LNCAP (cell line): ENCODE results near the gene EZR.

ENCODE experiments used
- TF ChIP-seq, protein P1 (sequence below): fragments of 450-650 bp; IDR thresholded peaks from 2 replicates; pipeline ENCODE4 v1.5.1; 2017; ENCODE audit warnings: mild to moderate bottlenecking

The EZR gene

DNA sequence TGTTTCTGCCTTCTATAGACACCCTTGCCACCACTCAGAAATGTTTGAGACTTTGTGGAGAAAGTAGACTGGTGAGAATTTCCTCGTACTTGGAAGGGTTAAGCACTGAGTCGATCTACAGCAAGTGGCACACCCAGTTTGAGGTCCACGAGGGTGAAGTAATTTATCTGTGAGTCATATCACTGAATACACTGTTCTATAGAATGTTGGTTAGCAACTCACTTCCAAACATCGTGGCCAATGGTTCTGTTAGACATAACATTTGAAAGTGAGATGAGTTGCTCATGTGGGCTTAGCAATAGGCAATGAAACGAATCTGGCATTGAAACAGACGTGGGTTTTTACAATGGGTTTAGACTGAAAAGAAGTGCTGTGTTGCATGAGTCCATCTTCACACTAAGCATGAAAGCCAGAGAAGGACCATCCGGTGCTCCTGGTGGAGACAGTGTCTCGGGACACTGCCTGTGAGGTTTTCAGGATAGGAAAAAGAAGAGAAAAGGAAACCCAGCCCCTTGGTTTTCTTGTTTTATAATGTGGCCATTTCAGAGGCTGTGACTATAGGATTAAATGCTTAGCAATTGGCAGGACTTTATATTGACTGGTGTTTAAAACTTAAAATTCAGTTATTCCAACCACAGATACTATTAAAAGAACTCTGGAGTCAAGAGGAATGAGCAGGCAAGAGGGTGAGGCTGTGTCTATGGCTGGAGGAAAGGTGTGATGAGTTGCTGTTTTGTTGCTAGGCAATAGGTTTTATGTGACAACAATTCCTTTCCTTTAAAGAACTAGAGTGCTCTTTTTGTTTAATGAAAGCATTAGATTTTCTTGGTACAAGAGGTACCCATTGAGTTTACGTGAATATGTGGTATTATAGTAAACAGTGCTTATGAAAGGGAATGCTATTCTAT is 31.0 kb upstream of the EZR start:
- TF ChIP-seq, protein P1, sequence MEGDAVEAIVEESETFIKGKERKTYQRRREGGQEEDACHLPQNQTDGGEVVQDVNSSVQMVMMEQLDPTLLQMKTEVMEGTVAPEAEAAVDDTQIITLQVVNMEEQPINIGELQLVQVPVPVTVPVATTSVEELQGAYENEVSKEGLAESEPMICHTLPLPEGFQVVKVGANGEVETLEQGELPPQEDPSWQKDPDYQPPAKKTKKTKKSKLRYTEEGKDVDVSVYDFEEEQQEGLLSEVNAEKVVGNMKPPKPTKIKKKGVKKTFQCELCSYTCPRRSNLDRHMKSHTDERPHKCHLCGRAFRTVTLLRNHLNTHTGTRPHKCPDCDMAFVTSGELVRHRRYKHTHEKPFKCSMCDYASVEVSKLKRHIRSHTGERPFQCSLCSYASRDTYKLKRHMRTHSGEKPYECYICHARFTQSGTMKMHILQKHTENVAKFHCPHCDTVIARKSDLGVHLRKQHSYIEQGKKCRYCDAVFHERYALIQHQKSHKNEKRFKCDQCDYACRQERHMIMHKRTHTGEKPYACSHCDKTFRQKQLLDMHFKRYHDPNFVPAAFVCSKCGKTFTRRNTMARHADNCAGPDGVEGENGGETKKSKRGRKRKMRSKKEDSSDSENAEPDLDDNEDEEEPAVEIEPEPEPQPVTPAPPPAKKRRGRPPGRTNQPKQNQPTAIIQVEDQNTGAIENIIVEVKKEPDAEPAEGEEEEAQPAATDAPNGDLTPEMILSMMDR = no peak

DNA sequence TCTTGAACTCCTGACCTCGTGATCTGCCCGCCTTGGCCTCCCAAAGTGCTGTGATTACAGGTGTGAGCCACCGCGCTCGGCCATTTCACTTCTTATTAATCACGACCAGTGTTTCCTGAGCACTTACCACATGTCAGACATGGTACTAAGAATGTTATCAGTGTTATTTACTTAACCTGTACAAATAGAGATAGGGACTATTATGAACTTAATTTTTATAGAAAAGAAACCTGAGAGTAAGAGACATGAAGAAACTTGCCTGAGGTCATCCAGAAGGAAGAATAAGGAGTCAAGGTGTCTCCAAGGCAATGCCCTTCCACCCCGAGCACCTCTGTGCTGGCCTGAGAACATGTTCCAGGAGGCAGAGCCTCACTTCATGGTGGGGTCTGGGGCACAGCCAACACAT is 29.3 kb upstream of the EZR start:
- TF ChIP-seq, protein P1 = no peak

DNA sequence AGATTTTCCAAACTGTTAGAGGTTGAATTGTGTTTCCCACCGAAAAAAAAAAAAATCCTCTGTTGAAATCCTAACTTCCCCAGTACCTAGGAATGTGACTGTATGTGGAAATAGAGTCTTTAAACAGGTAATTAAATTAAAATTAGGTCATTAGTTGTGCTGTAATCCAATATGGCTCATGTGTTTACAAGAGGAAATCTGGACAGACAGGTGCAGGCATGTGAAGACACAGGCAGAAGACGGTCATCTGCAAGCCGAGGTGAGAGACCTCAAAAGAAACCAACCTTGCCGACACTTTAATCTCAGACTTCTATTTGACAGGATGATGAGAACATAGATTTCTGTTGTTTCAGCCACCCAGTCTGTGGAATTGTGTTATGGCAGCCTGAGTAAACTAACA is 28.6 kb upstream of the EZR start:
- TF ChIP-seq, protein P1 = no peak

DNA sequence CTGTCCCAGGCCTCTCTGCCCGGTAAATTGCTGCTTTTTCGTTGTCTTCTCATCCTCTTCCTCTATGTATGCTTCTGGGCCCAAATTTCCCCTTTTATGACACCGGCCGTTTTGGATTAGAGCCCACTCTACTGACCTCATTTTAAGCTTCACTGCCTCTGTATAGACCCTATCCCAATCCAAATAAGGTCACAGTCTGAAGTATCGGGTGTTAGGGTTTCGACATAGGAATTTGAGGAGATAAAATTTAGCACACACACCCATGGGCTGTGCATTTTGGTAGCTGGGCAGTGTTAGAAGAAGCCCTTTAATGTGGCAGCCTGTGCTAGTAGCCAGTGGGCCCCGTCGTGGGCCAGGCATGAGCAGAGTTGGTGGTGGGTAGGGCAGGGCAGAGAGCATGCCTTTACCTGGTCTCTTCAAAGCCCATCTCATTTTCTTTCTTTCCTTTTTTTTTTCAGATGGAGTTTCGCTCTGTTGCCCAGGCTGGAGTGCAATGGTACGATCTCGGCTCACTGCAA is 27.9 kb upstream of the EZR start:
- TF ChIP-seq, protein P1 = no peak

DNA sequence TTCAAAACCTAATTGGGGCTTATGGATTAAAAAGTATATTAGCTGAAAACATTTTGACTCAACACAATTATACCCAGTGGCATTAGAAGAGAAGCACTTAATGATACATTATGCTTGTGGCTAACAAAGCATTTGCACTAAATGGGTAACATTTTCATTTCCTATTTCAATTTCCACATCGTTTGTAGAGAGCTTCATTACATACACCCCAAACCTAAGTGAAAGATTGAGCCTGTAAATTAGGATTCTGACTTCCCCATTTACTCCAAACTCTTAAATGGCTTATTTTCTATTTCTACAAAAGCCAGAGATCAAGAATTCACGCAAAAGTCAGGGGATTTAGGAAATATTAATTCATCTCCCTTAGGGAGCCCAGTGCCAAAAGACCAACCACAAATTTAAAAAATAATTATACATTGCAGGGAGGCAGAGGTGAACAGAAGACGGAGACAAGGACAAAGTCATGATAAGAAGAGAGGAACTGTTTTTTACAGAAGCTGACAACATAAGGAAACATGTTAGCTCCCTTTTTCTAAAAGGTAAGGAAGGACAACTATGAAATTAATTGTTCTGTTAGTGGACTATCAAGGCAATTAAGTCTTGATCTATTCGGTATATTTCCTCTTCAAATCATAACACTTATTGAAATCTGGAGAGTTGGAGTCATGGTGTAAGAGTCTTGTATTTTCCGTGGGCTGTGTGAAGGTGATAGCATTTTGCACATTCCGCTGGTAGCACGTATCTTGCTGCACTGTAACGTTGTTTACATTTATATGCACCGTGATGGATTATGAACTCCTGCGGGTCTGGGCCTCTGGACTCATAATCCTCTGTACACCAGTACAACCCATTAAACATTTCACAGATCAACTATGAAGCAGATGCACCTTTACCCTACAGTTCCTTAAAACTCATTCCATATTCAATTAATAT is 24.8 kb upstream of the EZR start:
- TF ChIP-seq, protein P1 = no peak

DNA sequence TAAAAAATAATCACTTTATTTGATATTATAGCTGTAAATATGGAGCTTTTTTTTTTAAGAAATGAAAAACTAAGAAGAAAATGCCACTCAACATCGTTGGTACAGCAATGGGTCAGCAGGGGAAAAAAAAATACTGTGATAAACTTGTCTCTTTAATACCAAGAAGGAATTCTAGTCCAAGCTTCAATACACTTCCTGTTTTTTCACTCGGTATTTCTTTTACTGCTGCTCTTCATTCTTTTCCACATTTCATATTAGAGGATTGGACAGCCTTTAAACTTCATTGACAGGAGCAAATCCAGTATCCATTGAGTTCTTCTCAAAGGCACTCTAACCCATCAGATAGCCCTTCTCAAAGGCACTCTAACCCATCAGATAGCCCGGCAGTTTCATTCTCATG is 22.2 kb upstream of the EZR start:
- TF ChIP-seq, protein P1 = no peak

DNA sequence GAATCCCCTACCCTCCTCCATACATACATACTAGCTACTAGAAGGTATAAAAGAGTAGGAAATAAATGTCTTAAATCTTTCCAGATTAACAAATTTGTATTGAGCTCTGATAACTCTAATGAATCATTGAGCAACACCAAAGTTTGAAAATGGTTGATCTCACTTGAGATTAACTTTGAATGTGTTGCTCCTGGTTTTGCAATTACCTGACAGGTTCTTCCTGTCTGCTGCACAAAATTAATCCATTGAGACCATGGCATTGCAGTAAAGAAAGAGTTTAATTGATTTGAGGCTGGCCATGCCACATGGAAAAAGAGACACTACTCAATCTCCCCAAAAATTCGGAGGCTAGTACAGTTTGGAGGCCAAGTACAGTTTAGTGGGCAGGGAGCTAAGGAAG is 21.3 kb upstream of the EZR start:
- TF ChIP-seq, protein P1 = no peak
